ENCODE results near the gene ALPK1. TPM values are rescaled to one million over a fixed set of nuclear protein-coding genes. Genes with fewer than 3 reads are reported as not detected.

ALPK1 gene
- total RNA-seq, 1 donor from 2014 or later, result 4.1 TPM

- no peaks in the 10 kb centered on the region for H3K9me3 Mint-ChIP-seq (ENCODE audit: unreplicated experiment)
Measured at GRCh38 chr4:112321776-112322684, 24.9 kb downstream of the ALPK1 start.

GRCh38 chr4:112322866-112323265, 25.7 kb downstream of the ALPK1 start:
- Mint-ChIP-seq H3K4me1 (ENCODE audit: unreplicated experiment) (no peaks in the 10 kb centered on the region), H3K27me3 (ENCODE audit: unreplicated experiment) (peaks cover 2% of the 10 kb centered on the region), H3K36me3 (ENCODE audit: low read depth, unreplicated experiment) (no peaks in the 10 kb centered on the region), H3K4me3 (ENCODE audit: unreplicated experiment) (no peak overlapping the region), H3K27ac (ENCODE audit: unreplicated experiment) (no peak overlapping the region), H3K9me3 (ENCODE audit: unreplicated experiment) (no peaks in the 10 kb centered on the region)
- no peak for DNase-seq (ENCODE audit: low spot score)
- TF ChIP-seq CTCF (IDR thresholded peaks at IDR 0.05; ENCODE audit: unreplicated experiment), result no peak

More at GRCh38 chr4:112321776-112322684, 24.9 kb downstream of the ALPK1 start:
- no peak overlapping the region for H3K4me3 Mint-ChIP-seq (ENCODE audit: unreplicated experiment)
- no peaks in the 10 kb centered on the region for H3K36me3 Mint-ChIP-seq (ENCODE audit: low read depth, unreplicated experiment)
- no peak overlapping the region for H3K27ac Mint-ChIP-seq (ENCODE audit: unreplicated experiment)
- peak; percentile 71 for DNase-seq (ENCODE audit: low spot score)
- H3K27me3 Mint-ChIP-seq (ENCODE audit: unreplicated experiment), result peaks cover 2% of the 10 kb centered on the region
- peak; percentile 99 for TF ChIP-seq CTCF (IDR thresholded peaks at IDR 0.05; ENCODE audit: unreplicated experiment)
- H3K4me1 Mint-ChIP-seq (ENCODE audit: unreplicated experiment), result no peaks in the 10 kb centered on the region

GRCh38 chr4:112325530-112325929, 28.4 kb downstream of the ALPK1 start:
- no peak overlapping the region for H3K27ac Mint-ChIP-seq (ENCODE audit: unreplicated experiment)
- no peak overlapping the region for H3K4me3 Mint-ChIP-seq (ENCODE audit: unreplicated experiment)
- no peak for TF ChIP-seq CTCF (IDR thresholded peaks at IDR 0.05; ENCODE audit: unreplicated experiment)
- no peak for DNase-seq (ENCODE audit: low spot score)
- no peaks in the 10 kb centered on the region for H3K9me3 Mint-ChIP-seq (ENCODE audit: unreplicated experiment)
- no peaks in the 10 kb centered on the region for H3K36me3 Mint-ChIP-seq (ENCODE audit: low read depth, unreplicated experiment)
- H3K4me1 Mint-ChIP-seq (ENCODE audit: unreplicated experiment), result no peaks in the 10 kb centered on the region
- no peaks in the 10 kb centered on the region for H3K27me3 Mint-ChIP-seq (ENCODE audit: unreplicated experiment)

- H3K36me3 Mint-ChIP-seq (ENCODE audit: low read depth, unreplicated experiment), result no peaks in the 10 kb centered on the region
- no peak for TF ChIP-seq CTCF (IDR thresholded peaks at IDR 0.05; ENCODE audit: unreplicated experiment)
- no peaks in the 10 kb centered on the region for H3K4me1 Mint-ChIP-seq (ENCODE audit: unreplicated experiment)
- H3K27me3 Mint-ChIP-seq (ENCODE audit: unreplicated experiment), result no peaks in the 10 kb centered on the region
- no peaks in the 10 kb centered on the region for H3K9me3 Mint-ChIP-seq (ENCODE audit: unreplicated experiment)
- no peak overlapping the region for H3K4me3 Mint-ChIP-seq (ENCODE audit: unreplicated experiment)
- no peak for DNase-seq (ENCODE audit: low spot score)
- no peak overlapping the region for H3K27ac Mint-ChIP-seq (ENCODE audit: unreplicated experiment)
Measured at GRCh38 chr4:112327965-112328733, 31.0 kb downstream of the ALPK1 start.
